HepG2 (cell line): ENCODE results near the gene RCC2. TPM values are rescaled to one million over a fixed set of nuclear protein-coding genes. Genes with fewer than 3 reads are reported as not detected.

Experiments
- ATAC-seq: fragments of 200-7000 bp; cut with Tn5 transposase; 3 replicates; pipeline ENCODE4 v1.9.1; 2020; ENCODE audit warnings: mild to moderate bottlenecking, moderate library complexity
- BruUV-seq: library from RNA; stranded (reverse); fragments of 400-500 nt; replicated peaks from 2 replicates; lab custom pipeline; 2021; lab: Mats Ljungman, UMichigan
- CTCF ChIA-PET: fragments of 300-600 bp; formaldehyde crosslinking; extraction: SDS; loops from one replicate; lab custom pipeline; 2021; ENCODE audit warnings: low total read pairs, inconsistent platforms, low intra/inter-chr PET ratio; lab: Yijun Ruan, JAX
- POLR2A ChIA-PET: fragments of 350-600 bp; sonication (Branson Sonifier 250); formaldehyde crosslinking; loops from one replicate; lab custom pipeline; 2020; ENCODE audit warnings: antibody characterized with exemption, inconsistent platforms; lab: Yijun Ruan, JAX
- DNase-seq: peaks from one replicate; pipeline ENCODE4 v3.0.0-alpha.2; 2015; ENCODE audit warnings: low spot score
- FAIRE-seq: peaks from 3 replicates; lab custom pipeline; 2011; peaks lifted over from hg19 to GRCh38; lab: Jason Lieb, UNC
- H2AFZ ChIP-seq: one replicate; pipeline ENCODE4 v1.6.1; 2011; ENCODE audit warnings: low read length, inconsistent platforms
- H3K27ac ChIP-seq: fragments of 300-600 bp; 3 replicates; pipeline ENCODE4 v1.8.0; 2011; ENCODE audit warnings: mixed run types, mild to moderate bottlenecking, mixed read lengths, low read length, inconsistent platforms; ENCODE audit not compliant: insufficient read depth; ENCODE audit errors: extremely low read length
- H3K27me3 ChIP-seq, 2 experiments: fragments of 200-600 bp in 1 of 2; 2 replicates in 1 of 2; 3 replicates in 1 of 2; pipeline versions ENCODE4 v1.6.0 to v1.8.0; 2011; ENCODE audit warnings: low read length in 2 of 2, mild to moderate bottlenecking in 2 of 2, moderate library complexity in 2 of 2, inconsistent platforms in 1 of 2; ENCODE audit not compliant: insufficient read depth in 2 of 2, control insufficient read depth in 1 of 2
- H3K36me3 ChIP-seq, 2 experiments: fragments of 200-600 bp in 1 of 2; replicated peaks in 1 of 2; 2 replicates in 1 of 2; 3 replicates in 1 of 2; pipeline versions ENCODE4 v1.5.1 to v1.8.0; 2011; ENCODE audit warnings: low read length in 2 of 2, inconsistent platforms in 1 of 2; ENCODE audit not compliant: insufficient read depth in 2 of 2, control insufficient read depth in 1 of 2
- H3K4me1 ChIP-seq: 2 replicates; pipeline ENCODE4 v1.5.1; 2012; ENCODE audit warnings: low read length, inconsistent platforms; ENCODE audit not compliant: insufficient read depth
- H3K4me2 ChIP-seq: 2 replicates; pipeline ENCODE4 v1.6.0; 2011; ENCODE audit warnings: low read depth, low read length, inconsistent platforms
- H3K4me3 ChIP-seq, 3 experiments: fragments of 200-600 bp in 1 of 3; sonication (generic), shearing (Covaris generic) in 1 of 3; replicated peaks in 1 of 3; 2 replicates each; pipeline ENCODE4 v1.5.1; 2011 to 2016; ENCODE audit warnings: low read length in 3 of 3, inconsistent platforms in 2 of 3, low read depth in 2 of 3, mild to moderate bottlenecking in 2 of 3, control low read depth in 1 of 3, mixed read lengths in 1 of 3; ENCODE audit not compliant: insufficient read depth in 1 of 3
- H3K79me2 ChIP-seq: one replicate; pipeline ENCODE4 v1.6.1; 2011; ENCODE audit warnings: low read length, inconsistent platforms; ENCODE audit not compliant: insufficient read depth
- H3K9ac ChIP-seq: 2 replicates; pipeline ENCODE4 v1.6.0; 2011; ENCODE audit warnings: mild to moderate bottlenecking, low read depth, low read length, inconsistent platforms; ENCODE audit not compliant: insufficient read depth
- H3K9me3 ChIP-seq: 2 replicates; pipeline ENCODE4 v1.5.1; 2012; ENCODE audit warnings: mild to moderate bottlenecking, low read length
- H4K20me1 ChIP-seq: 2 replicates; pipeline ENCODE4 v1.6.0; 2011; ENCODE audit warnings: inconsistent platforms, mild to moderate bottlenecking, low read length, moderate library complexity; ENCODE audit not compliant: insufficient read depth
- ATF1 ChIP-seq: IDR thresholded peaks from 2 replicates; pipeline ENCODE4 v1.6.1; 2016; ENCODE audit warnings: mild to moderate bottlenecking, control low read depth
- ESRRA ChIP-seq: sonication (generic); formaldehyde crosslinking; IDR thresholded peaks from 2 replicates; pipeline ENCODE4 v1.5.1; 2020; ENCODE audit warnings: mild to moderate bottlenecking, low read depth, missing genetic modification reagents
- HNF4A ChIP-seq: sonication (generic); formaldehyde crosslinking; IDR thresholded peaks from 2 replicates; pipeline ENCODE4 v1.4.0; 2020; ENCODE audit warnings: missing genetic modification reagents
- MXD4 ChIP-seq: IDR thresholded peaks from 2 replicates; pipeline ENCODE4 v1.6.1; 2016; ENCODE audit warnings: mild to moderate bottlenecking, missing biosample characterization, missing genetic modification reagents
- POGZ ChIP-seq: sonication (generic); formaldehyde crosslinking; IDR thresholded peaks from 2 replicates; pipeline ENCODE4 v1.4.0; 2020; ENCODE audit warnings: mild to moderate bottlenecking, missing genetic modification reagents
- PRDM10 ChIP-seq: sonication (generic); formaldehyde crosslinking; IDR thresholded peaks from 2 replicates; pipeline ENCODE4 v1.4.0; 2020; ENCODE audit warnings: low read depth, missing genetic modification reagents
- SNAPC4 ChIP-seq: sonication (generic); formaldehyde crosslinking; IDR thresholded peaks from 2 replicates; pipeline ENCODE4 v1.4.0; 2020; ENCODE audit warnings: mild to moderate bottlenecking, missing genetic modification reagents
- ZFYVE20 ChIP-seq: sonication (generic); formaldehyde crosslinking; IDR thresholded peaks from 2 replicates; pipeline ENCODE4 v1.8.0; 2023; ENCODE audit warnings: low read depth, mild to moderate bottlenecking, moderate library complexity, missing genetic modification reagents, borderline replicate concordance
- ZMAT3 ChIP-seq: sonication (generic); formaldehyde crosslinking; conservative IDR thresholded peaks from 2 replicates; pipeline ENCODE4 v1.7.0; 2021; ENCODE audit warnings: missing genetic modification reagents
- ZNF317 ChIP-seq: sonication (generic); formaldehyde crosslinking; IDR thresholded peaks from 2 replicates; pipeline ENCODE4 v1.5.0; 2020; ENCODE audit warnings: mild to moderate bottlenecking, missing genetic modification reagents
- ZNF33A ChIP-seq: sonication (generic); formaldehyde crosslinking; IDR thresholded peaks from 2 replicates; pipeline ENCODE4 v1.5.1; 2020; ENCODE audit warnings: missing genetic modification reagents, mild to moderate bottlenecking, moderate library complexity, borderline replicate concordance
- ZNF781 ChIP-seq: sonication (generic); formaldehyde crosslinking; IDR thresholded peaks from 2 replicates; pipeline ENCODE4 v1.5.1; 2020; ENCODE audit warnings: borderline replicate concordance, mild to moderate bottlenecking, missing genetic modification reagents; ENCODE audit errors: not compliant biosample characterization
- WGBS: methylation state at CpG from one replicate; pipeline ENCODE4 v1.1.6; 2017; ENCODE audit warnings: low lambda C conversion rate; 5-methylcytosine and 5-hydroxymethylcytosine counted together
- in situ Hi-C: cut with HindIII; loops from 2 replicates; pipeline ENCODE4 v1.10.0; 2017; ENCODE audit warnings: low pct_unique_long_range_greater_than_20kb; ENCODE audit not compliant: extremely low pct_ligation_motif_present
- intact Hi-C: fragments of 100-400 bp; cut with micrococcal nuclease; formaldehyde crosslinking; loops from one replicate; pipeline ENCODE4 v1.10.0; 2022; ENCODE audit not compliant: unreplicated experiment
- polyA plus RNA-seq, 8 experiments: library from polyadenylated mRNA; depleted of rRNA in 3 of 8; stranded (reverse) in 7 of 8; unstranded in 1 of 8; fragments of >200 nt; fragmentation: Illumina TruSeq in 4 of 8; extraction: Trizol in 4 of 8; gene quantifications; 2 replicates each; pipeline versions ENCODE4 v1.2.1 to v1.2.3, GENCODE V29; 2011 to 2016; ENCODE audit warnings: low read depth in 4 of 8, missing spikeins in 1 of 8, mixed read lengths in 1 of 8; ENCODE audit not compliant: insufficient read depth in 1 of 8
- total RNA-seq, 5 experiments: library from RNA; depleted of rRNA; stranded (reverse); fragments of >200 nt; fragmentation: Illumina TruSeq; extraction: Trizol; gene quantifications; 2 replicates each; pipeline ENCODE4 v1.2.3, GENCODE V29; 2016; ENCODE audit warnings: low read depth in 1 of 5
- TF ChIP-seq, protein P1 (sequence below): sonication (generic); formaldehyde crosslinking; IDR thresholded peaks from 2 replicates; pipeline ENCODE4 v1.4.0; 2020; ENCODE audit warnings: mild to moderate bottlenecking, missing genetic modification reagents

Gene RCC2
- total and polyA plus RNA-seq, 2 of the 13 experiments (the other 11 are each of a cell fraction or from before 2014, with no cell fraction given): 20.5 to 55.8 TPM

DNA sequence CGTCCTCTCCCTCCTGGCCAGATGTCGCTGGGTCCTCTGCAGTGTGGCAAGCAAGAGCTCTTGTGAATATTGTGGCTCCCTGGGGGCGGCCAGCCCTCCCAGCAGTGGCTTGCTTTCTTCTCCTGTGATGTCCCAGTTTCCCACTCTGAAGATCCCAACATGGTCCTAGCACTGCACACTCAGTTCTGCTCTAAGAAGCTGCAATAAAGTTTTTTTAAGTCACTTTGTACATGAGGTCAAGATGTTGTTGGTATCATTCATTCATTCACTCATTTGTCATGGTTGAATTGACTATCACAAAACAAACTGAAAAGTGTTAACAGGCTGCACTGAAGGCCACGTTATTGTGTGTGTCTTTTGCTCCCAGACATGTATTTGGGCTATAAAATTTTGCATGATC lies 75.7 kb downstream of the RCC2 start (continued):
- TF ChIP-seq ZNF317 (CRISPR knock-in tag) (no peak), PRDM10 (CRISPR knock-in tag) (no peak), ZNF781 (CRISPR knock-in tag) (no peak), MXD4 (CRISPR knock-in tag) (no peak), ZMAT3 (CRISPR knock-in tag) (no peak)
- TF ChIP-seq, all 625 proteins: peak for 0

DNA sequence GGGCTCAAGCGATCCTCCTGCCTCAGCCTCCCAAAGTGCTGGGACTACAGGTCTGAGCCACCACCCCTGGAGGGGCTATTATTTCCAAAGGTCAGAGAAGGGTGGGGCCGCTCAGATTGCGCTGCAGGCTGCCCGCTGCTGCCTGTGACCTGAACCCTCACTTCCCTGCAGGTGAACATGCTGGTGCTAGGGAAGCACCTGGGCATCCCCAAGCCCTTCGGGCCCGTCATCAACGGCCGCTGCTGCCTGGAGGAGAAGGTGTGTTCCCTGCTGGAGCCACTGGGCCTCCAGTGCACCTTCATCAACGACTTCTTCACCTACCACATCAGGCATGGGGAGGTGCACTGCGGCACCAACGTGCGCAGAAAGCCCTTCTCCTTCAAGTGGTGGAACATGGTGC lies 76.1 kb downstream of the RCC2 start:
- Histone ChIP-seq H2AFZ (no peak overlapping the region), H3K9ac (no peak overlapping the region), H3K4me2 (no peak overlapping the region), H3K79me2 (no peaks in the 10 kb centered on the region), H3K4me3 (no peak overlapping the region), H3K27me3 (peaks cover 0 to 14% of the 10 kb centered on the region in 2 experiments; a peak in 2 of 5 replicates), H3K27ac (no peak overlapping the region), H3K36me3 (no peaks in the 10 kb centered on the region), H3K9me3 (no peaks in the 10 kb centered on the region), H3K4me1 (no peaks in the 10 kb centered on the region), H4K20me1 (no peaks in the 10 kb centered on the region)
- ATAC-seq: no peak
- POLR2A ChIA-PET: no interaction called here
- no peak for FAIRE-seq
- no peak for DNase-seq
- CTCF ChIA-PET: no interaction called here
- intact Hi-C loops: no loop called here
- in situ Hi-C loops: no loop called here
- 61% methylated on average over 5 of the region's 12 CpGs for WGBS
- BruUV-seq: no TSS peak
- no peak for TF ChIP-seq HNF4A (CRISPR knock-in tag)
- no peak for TF ChIP-seq SNAPC4 (CRISPR knock-in tag)
- TF ChIP-seq ZFYVE20 (CRISPR knock-in tag): no peak
- TF ChIP-seq, protein P1, sequence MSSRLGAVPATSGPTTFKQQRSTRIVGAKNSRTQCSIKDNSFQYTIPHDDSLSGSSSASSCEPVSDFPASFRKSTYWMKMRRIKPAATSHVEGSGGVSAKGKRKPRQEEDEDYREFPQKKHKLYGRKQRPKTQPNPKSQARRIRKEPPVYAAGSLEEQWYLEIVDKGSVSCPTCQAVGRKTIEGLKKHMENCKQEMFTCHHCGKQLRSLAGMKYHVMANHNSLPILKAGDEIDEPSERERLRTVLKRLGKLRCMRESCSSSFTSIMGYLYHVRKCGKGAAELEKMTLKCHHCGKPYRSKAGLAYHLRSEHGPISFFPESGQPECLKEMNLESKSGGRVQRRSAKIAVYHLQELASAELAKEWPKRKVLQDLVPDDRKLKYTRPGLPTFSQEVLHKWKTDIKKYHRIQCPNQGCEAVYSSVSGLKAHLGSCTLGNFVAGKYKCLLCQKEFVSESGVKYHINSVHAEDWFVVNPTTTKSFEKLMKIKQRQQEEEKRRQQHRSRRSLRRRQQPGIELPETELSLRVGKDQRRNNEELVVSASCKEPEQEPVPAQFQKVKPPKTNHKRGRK (CRISPR knock-in tag): no peak
- TF ChIP-seq ESRRA: no peak
- TF ChIP-seq POGZ (CRISPR knock-in tag): no peak
- TF ChIP-seq ZNF33A: no peak
- TF ChIP-seq ATF1: no peak
